Measurements from ENCODE around the gene PCSK2. TPM values are rescaled to one million over a fixed set of nuclear protein-coding genes. Genes with fewer than 3 reads are reported as not detected.

PCSK2 gene
- polyA plus RNA-seq, 1 donor from 2014 or later = 27.9 TPM

DNA sequence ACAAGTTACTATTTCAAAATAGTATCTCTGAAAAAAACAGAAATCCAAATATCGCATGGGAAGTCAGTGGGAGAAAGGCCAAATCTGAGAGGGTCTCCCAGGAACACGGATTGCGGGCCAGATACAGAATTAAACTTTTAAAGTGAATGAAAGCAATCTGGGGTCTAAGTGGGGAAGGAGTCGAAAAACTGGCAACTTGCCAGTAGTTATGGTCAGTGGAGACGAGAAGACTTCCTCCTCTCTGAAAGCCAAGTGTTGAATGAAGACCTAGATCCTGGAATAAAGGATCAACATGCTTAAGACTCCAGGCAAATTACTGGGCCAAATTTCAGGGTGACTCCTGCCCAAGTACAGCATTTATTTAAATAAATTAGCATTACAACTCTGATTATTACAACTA, 180.7 kb downstream of the PCSK2 start:
- H4K20me1 ChIP-seq (ENCODE audit: insufficient read depth) = no peaks in the 10 kb centered on the region
- no peaks in the 10 kb centered on the region for H3K9me3 ChIP-seq (ENCODE audit: low read length)
- no peaks in the 10 kb centered on the region for H3K27me3 ChIP-seq (ENCODE audit: insufficient read depth, low read depth, low read length)
- no peak overlapping the region for H3K4me3 ChIP-seq (ENCODE audit: low read length)
- no peak overlapping the region for H3K9ac ChIP-seq (ENCODE audit: low read length)
- no peaks in the 10 kb centered on the region for H3K36me3 ChIP-seq (ENCODE audit: insufficient read depth, low read length)
- no peak overlapping the region for H2AFZ ChIP-seq (ENCODE audit: low read depth, low read length)
- no peaks in the 10 kb centered on the region for H3K79me2 ChIP-seq (replicated peaks; ENCODE audit: insufficient read depth, low read length)
- no peaks in the 10 kb centered on the region for H3F3A ChIP-seq (ENCODE audit: insufficient read depth, low read length, poor library complexity, severe bottlenecking)
- H3K27ac ChIP-seq (ENCODE audit: low read length) = no peak overlapping the region
- H3K9me2 ChIP-seq (ENCODE audit: insufficient read depth, low read length) = no peaks in the 10 kb centered on the region
- H3K4me2 ChIP-seq (ENCODE audit: low read length) = no peak overlapping the region
- TF ChIP-seq POLR2AphosphoS5 (IDR thresholded peaks at IDR 0.05) = no peak

DNA sequence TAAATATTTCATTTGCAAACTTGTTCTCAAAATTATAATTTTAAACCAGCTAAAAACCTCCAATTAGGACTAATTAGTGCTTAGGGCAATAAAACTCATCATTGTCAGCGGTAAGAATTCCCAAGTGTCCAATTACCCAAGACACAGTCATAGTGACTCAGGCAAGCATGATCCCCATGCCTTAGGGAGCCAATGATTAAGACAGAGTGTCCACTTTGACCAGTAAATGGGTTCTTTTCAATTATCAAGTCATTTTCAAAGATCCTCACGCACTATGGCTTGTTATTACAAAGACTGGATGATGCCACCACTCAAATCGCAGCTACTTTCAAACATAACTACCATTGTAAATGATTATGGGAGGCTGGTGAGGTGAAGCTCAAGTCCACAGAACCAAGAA, 190.4 kb downstream of the PCSK2 start:
- H3K4me3 ChIP-seq (ENCODE audit: low read length) = no peak overlapping the region
- no peaks in the 10 kb centered on the region for H3K79me2 ChIP-seq (replicated peaks; ENCODE audit: insufficient read depth, low read length)
- no peak overlapping the region for H3K4me2 ChIP-seq (ENCODE audit: low read length)
- no peaks in the 10 kb centered on the region for H3K9me3 ChIP-seq (ENCODE audit: low read length)
- H3K9ac ChIP-seq (ENCODE audit: low read length) = no peak overlapping the region
- TF ChIP-seq EZH2 (IDR thresholded peaks at IDR 0.05; ENCODE audit: borderline replicate concordance, insufficient read depth, low read length, poor library complexity, severe bottlenecking) = no peak
- no peak for TF ChIP-seq POLR2AphosphoS5 (IDR thresholded peaks at IDR 0.05)
- TF ChIP-seq, protein P1, sequence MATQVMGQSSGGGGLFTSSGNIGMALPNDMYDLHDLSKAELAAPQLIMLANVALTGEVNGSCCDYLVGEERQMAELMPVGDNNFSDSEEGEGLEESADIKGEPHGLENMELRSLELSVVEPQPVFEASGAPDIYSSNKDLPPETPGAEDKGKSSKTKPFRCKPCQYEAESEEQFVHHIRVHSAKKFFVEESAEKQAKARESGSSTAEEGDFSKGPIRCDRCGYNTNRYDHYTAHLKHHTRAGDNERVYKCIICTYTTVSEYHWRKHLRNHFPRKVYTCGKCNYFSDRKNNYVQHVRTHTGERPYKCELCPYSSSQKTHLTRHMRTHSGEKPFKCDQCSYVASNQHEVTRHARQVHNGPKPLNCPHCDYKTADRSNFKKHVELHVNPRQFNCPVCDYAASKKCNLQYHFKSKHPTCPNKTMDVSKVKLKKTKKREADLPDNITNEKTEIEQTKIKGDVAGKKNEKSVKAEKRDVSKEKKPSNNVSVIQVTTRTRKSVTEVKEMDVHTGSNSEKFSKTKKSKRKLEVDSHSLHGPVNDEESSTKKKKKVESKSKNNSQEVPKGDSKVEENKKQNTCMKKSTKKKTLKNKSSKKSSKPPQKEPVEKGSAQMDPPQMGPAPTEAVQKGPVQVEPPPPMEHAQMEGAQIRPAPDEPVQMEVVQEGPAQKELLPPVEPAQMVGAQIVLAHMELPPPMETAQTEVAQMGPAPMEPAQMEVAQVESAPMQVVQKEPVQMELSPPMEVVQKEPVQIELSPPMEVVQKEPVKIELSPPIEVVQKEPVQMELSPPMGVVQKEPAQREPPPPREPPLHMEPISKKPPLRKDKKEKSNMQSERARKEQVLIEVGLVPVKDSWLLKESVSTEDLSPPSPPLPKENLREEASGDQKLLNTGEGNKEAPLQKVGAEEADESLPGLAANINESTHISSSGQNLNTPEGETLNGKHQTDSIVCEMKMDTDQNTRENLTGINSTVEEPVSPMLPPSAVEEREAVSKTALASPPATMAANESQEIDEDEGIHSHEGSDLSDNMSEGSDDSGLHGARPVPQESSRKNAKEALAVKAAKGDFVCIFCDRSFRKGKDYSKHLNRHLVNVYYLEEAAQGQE (IDR thresholded peaks at IDR 0.05; ENCODE audit: borderline replicate concordance) = no peak
- TF ChIP-seq TAF1 (IDR thresholded peaks at IDR 0.05; ENCODE audit: low read depth) = no peak
- TF ChIP-seq EP300 (conservative IDR thresholded peaks at IDR 0.05; ENCODE audit: poor library complexity, severe bottlenecking) = no peak
- TF ChIP-seq SMC3 (conservative IDR thresholded peaks at IDR 0.05; ENCODE audit: poor library complexity) = no peak
- TF ChIP-seq, protein P2, sequence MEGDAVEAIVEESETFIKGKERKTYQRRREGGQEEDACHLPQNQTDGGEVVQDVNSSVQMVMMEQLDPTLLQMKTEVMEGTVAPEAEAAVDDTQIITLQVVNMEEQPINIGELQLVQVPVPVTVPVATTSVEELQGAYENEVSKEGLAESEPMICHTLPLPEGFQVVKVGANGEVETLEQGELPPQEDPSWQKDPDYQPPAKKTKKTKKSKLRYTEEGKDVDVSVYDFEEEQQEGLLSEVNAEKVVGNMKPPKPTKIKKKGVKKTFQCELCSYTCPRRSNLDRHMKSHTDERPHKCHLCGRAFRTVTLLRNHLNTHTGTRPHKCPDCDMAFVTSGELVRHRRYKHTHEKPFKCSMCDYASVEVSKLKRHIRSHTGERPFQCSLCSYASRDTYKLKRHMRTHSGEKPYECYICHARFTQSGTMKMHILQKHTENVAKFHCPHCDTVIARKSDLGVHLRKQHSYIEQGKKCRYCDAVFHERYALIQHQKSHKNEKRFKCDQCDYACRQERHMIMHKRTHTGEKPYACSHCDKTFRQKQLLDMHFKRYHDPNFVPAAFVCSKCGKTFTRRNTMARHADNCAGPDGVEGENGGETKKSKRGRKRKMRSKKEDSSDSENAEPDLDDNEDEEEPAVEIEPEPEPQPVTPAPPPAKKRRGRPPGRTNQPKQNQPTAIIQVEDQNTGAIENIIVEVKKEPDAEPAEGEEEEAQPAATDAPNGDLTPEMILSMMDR (IDR thresholded peaks at IDR 0.05; ENCODE audit: poor library complexity, severe bottlenecking) = no peak
- no peak for TF ChIP-seq RAD21 (conservative IDR thresholded peaks at IDR 0.05)
- TF ChIP-seq MXI1 (conservative IDR thresholded peaks at IDR 0.05; ENCODE audit: poor library complexity, severe bottlenecking) = no peak
- H3K36me3 ChIP-seq (ENCODE audit: insufficient read depth, low read length) = no peaks in the 10 kb centered on the region
- no peaks in the 10 kb centered on the region for H3F3A ChIP-seq (ENCODE audit: insufficient read depth, low read length, poor library complexity, severe bottlenecking)
- no peak overlapping the region for H3K27ac ChIP-seq (ENCODE audit: low read length)
- no peaks in the 10 kb centered on the region for H4K20me1 ChIP-seq (ENCODE audit: insufficient read depth)
- H3K27me3 ChIP-seq (ENCODE audit: insufficient read depth, low read depth, low read length) = no peaks in the 10 kb centered on the region
- no peak overlapping the region for H2AFZ ChIP-seq (ENCODE audit: low read depth, low read length)
- H3K9me2 ChIP-seq (ENCODE audit: insufficient read depth, low read length) = no peaks in the 10 kb centered on the region

DNA sequence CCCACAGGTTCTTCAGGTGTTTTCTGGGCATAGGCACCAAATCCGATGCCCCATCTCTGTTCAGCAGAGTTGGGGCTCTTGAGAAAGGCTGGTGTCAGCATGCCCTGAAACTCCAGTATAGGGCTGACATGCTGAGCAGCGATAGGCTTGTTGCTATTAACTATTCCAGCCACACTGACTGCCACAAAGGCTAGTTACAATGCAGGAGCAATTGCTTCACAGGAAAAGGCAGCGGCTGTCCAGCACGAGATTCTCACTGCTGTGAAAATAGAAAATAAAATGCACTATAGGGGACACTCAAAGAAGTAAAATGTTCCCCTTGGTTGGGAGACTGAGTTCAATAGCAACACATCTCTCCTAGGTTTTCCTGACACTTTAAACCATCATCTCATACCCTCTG, 191.9 kb downstream of the PCSK2 start:
- peak overlapping the region; percentile 1 for H3K4me3 ChIP-seq (ENCODE audit: low read length)
- no peaks in the 10 kb centered on the region for H4K20me1 ChIP-seq (ENCODE audit: insufficient read depth)
- no peak for TF ChIP-seq MXI1 (conservative IDR thresholded peaks at IDR 0.05; ENCODE audit: poor library complexity, severe bottlenecking)
- TF ChIP-seq SMC3 (conservative IDR thresholded peaks at IDR 0.05; ENCODE audit: poor library complexity) = no peak
- TF ChIP-seq, protein P1 (IDR thresholded peaks at IDR 0.05; ENCODE audit: borderline replicate concordance) = no peak
- TF ChIP-seq RAD21 (conservative IDR thresholded peaks at IDR 0.05) = no peak
- TF ChIP-seq TAF1 (IDR thresholded peaks at IDR 0.05; ENCODE audit: low read depth) = no peak
- TF ChIP-seq, protein P2 (IDR thresholded peaks at IDR 0.05; ENCODE audit: poor library complexity, severe bottlenecking) = no peak
- no peak for TF ChIP-seq EP300 (conservative IDR thresholded peaks at IDR 0.05; ENCODE audit: poor library complexity, severe bottlenecking)
- TF ChIP-seq POLR2AphosphoS5 (IDR thresholded peaks at IDR 0.05) = no peak
- no peak for TF ChIP-seq EZH2 (IDR thresholded peaks at IDR 0.05; ENCODE audit: borderline replicate concordance, insufficient read depth, low read length, poor library complexity, severe bottlenecking)
- H3K27ac ChIP-seq (ENCODE audit: low read length) = peak overlapping the region; percentile 20
- no peaks in the 10 kb centered on the region for H3F3A ChIP-seq (ENCODE audit: insufficient read depth, low read length, poor library complexity, severe bottlenecking)
- H3K79me2 ChIP-seq (replicated peaks; ENCODE audit: insufficient read depth, low read length) = no peaks in the 10 kb centered on the region
- no peaks in the 10 kb centered on the region for H3K36me3 ChIP-seq (ENCODE audit: insufficient read depth, low read length)
- no peak overlapping the region for H2AFZ ChIP-seq (ENCODE audit: low read depth, low read length)
- no peaks in the 10 kb centered on the region for H3K9me3 ChIP-seq (ENCODE audit: low read length)
- no peak overlapping the region for H3K4me2 ChIP-seq (ENCODE audit: low read length)
- H3K27me3 ChIP-seq (ENCODE audit: insufficient read depth, low read depth, low read length) = no peaks in the 10 kb centered on the region
- H3K9ac ChIP-seq (ENCODE audit: low read length) = no peak overlapping the region
- no peaks in the 10 kb centered on the region for H3K9me2 ChIP-seq (ENCODE audit: insufficient read depth, low read length)
